ENCODE results near the gene RDH12.

RDH12 gene

DNA sequence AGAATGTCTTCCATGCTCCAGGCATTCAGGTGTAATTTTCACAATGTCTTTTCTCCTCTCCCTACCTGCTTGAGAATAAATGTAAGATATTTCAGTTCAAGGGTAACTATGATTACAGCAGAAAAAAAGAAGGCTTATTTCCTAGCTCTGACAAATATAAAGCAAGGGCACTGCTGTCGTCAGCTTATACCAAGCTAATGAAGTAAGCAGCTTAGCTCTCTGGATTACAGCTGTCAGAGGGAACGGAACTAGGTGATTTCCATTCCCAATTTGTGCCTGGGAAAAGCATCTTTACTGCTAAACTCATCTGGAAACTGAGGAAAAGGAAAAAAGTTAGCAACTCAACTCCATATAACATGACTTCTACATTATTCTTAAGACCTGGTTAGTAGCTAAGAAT lies 58.2 kb downstream of the RDH12 start:
- H3K27ac Mint-ChIP-seq = no peak overlapping the region
- H3K36me3 Mint-ChIP-seq (ENCODE audit: low read depth) = peaks cover 45% of the 10 kb centered on the region
- H3K4me1 Mint-ChIP-seq = peaks cover 16% of the 10 kb centered on the region

GRCh38 chr14:67762051-67762450 lies 60.4 kb downstream of the RDH12 start:
- Mint-ChIP-seq H3K27me3 (ENCODE audit: low read depth, poor library complexity) (no peaks in the 10 kb centered on the region), H3K27ac (no peak overlapping the region), H3K36me3 (ENCODE audit: low read depth) (peaks cover 40% of the 10 kb centered on the region), H3K9me3 (no peaks in the 10 kb centered on the region), H3K4me1 (peaks cover 7% of the 10 kb centered on the region), H3K4me3 (no peak overlapping the region)
- no peak for TF ChIP-seq CTCF (IDR thresholded peaks at IDR 0.05)
- DNase-seq = no peak

More for the DNA sequence above, 58.2 kb downstream of the RDH12 start:
- H3K27me3 Mint-ChIP-seq (ENCODE audit: low read depth, poor library complexity) = no peaks in the 10 kb centered on the region
- no peak for DNase-seq
- no peak overlapping the region for H3K4me3 Mint-ChIP-seq
- H3K9me3 Mint-ChIP-seq = no peaks in the 10 kb centered on the region
- TF ChIP-seq CTCF (IDR thresholded peaks at IDR 0.05) = no peak

DNA sequence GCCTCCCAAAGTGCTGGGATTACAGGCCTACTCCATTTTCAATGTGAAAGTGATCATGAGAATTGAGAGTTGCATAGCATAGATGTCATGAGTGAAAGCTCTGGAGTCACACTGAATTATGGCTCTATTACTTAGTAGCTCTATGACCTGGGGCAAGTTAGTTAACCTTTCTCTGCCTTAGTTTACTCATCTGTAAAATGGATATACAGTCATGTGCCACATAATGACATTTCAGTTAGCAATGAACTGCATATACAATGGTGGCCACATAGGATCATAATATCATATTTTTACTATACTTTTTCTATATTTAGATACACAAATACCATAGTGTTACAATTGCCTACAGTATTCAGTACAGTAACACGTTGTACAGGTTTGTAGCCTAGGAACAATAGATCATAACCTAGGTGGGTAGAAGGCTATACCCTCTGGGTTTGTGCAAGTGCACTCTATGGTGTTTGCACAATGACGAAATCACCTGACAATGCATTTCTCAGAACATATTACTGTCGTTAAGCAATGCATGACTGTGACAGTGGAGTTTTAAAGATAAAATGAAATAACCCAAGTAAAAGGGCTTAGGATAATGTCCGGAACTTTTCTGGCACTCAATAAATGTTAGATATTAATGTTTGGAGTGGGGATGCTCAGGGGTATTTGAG lies 61.6 kb downstream of the RDH12 start:
- no peak overlapping the region for H3K27ac Mint-ChIP-seq
- H3K4me1 Mint-ChIP-seq = no peaks in the 10 kb centered on the region
- peaks cover 41% of the 10 kb centered on the region for H3K36me3 Mint-ChIP-seq (ENCODE audit: low read depth)
- DNase-seq = no peak
- H3K27me3 Mint-ChIP-seq (ENCODE audit: low read depth, poor library complexity) = no peaks in the 10 kb centered on the region
- H3K9me3 Mint-ChIP-seq = no peaks in the 10 kb centered on the region
- TF ChIP-seq CTCF (IDR thresholded peaks at IDR 0.05) = no peak
- no peak overlapping the region for H3K4me3 Mint-ChIP-seq

GRCh38 chr14:67764496-67764895 lies 62.8 kb downstream of the RDH12 start:
- H3K36me3 Mint-ChIP-seq (ENCODE audit: low read depth) = peaks cover 51% of the 10 kb centered on the region
- no peak for DNase-seq

DNA sequence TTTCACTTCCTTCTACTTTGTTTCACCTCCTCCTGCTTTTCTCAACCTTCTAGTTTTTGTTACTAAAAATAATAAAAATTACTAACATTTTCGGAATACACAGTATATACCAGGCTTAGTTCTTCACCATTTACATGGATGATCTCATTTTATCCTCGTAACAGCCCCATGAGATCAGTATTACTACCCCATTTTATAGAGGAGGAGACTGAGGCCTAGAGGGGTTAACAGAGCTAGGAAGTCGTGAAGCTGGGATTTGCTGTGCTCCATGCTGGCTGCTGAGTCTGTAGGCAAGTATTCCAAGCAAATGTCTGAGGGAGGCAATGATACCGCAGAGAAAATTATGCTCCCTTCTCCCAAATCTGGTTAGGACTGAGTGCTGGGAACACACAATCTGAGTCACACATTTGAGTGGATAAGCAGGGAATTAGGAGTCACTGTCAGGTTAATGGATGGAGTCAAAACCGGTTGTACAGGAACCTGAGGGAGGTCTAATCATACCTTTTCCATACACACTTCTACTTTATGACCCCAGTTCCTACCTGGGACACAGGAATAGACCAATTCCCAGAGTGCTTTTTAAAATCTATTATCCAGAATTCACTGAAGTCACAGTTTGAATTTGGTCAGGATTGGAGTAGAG lies 63.6 kb downstream of the RDH12 start:
- no peak overlapping the region for H3K27ac Mint-ChIP-seq
- TF ChIP-seq CTCF (IDR thresholded peaks at IDR 0.05) = no peak
- peaks cover 52% of the 10 kb centered on the region for H3K36me3 Mint-ChIP-seq (ENCODE audit: low read depth)
- H3K9me3 Mint-ChIP-seq = no peaks in the 10 kb centered on the region
- no peaks in the 10 kb centered on the region for H3K27me3 Mint-ChIP-seq (ENCODE audit: low read depth, poor library complexity)
- no peak overlapping the region for H3K4me3 Mint-ChIP-seq
- DNase-seq = no peak
- no peaks in the 10 kb centered on the region for H3K4me1 Mint-ChIP-seq

More at GRCh38 chr14:67764496-67764895, 62.8 kb downstream of the RDH12 start:
- H3K4me1 Mint-ChIP-seq = no peaks in the 10 kb centered on the region
- TF ChIP-seq CTCF (IDR thresholded peaks at IDR 0.05) = no peak
- H3K9me3 Mint-ChIP-seq = no peaks in the 10 kb centered on the region
- H3K27ac Mint-ChIP-seq = no peak overlapping the region
- no peak overlapping the region for H3K4me3 Mint-ChIP-seq
- no peaks in the 10 kb centered on the region for H3K27me3 Mint-ChIP-seq (ENCODE audit: low read depth, poor library complexity)

Data from nephron progenitor cell (in vitro differentiated cells).